HG02852 (cell line): ENCODE data around the gene ZNF92.
"Not testable (repeated sequence)": the region's sequence is repeated elsewhere in the genome, so short reads cannot be mapped to it uniquely, and the experiment has no call there.

Experiments used
- ATAC-seq: cut with Tn5 transposase; IDR thresholded peaks from one replicate; pipeline ENCODE4 v1.9.1; 2021; ENCODE audit warnings: mild to moderate bottlenecking, moderate library complexity; ENCODE audit not compliant: unreplicated experiment

Gene ZNF92

DNA sequence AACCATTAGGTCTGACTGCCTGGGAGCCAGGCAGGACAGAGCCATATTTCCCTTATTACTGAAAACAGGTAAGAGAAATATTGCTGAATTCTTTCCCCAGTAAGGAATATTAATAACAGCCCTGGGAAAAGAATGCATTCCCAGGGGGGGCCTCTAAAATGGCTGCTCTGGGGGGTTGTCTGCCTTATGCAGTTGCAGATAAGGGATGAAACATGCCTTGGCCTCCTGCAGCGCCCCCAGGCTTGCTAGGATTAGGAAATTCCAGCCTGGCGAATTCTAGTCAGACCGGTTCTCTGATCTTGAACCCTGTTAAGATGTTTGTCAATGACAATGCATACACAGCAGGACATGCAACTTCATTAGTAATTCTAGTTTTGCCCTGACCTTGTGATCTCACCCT lies 49.6 kb downstream of the ZNF92 start:
- not testable (repeated sequence) for ATAC-seq

DNA sequence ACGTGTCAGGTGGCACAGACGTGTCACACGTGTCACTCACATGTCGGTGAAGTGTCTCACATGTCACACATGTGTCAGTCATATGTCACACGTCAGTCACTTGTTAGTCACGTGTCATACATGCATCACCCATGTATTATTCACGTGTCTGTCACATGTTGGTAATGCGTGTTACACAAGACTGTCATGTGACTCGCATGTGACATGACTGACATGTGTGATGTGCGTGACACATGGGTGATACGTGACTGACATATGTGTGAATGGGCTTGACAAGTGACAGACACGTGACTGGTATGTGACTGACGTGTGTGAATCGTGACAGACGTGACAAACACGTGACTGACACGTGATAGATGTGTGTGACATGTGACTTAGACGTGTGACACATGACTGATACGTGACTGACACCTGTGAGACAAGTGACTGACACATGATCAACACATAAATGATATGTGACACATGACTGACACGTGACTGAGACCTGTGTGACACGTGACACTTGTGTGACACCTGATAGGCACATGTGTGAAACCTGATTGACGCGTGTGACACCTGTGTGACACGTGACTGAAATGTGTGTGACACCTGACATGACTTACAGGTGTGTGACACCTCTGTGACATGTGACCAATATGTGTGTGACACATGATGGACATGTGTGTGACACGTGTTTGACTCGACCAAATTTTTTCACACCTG lies 56.1 kb downstream of the ZNF92 start:
- no peak for ATAC-seq

GRCh38 chr7:65430344-65431186 lies 56.9 kb downstream of the ZNF92 start:
- no peak for ATAC-seq

DNA sequence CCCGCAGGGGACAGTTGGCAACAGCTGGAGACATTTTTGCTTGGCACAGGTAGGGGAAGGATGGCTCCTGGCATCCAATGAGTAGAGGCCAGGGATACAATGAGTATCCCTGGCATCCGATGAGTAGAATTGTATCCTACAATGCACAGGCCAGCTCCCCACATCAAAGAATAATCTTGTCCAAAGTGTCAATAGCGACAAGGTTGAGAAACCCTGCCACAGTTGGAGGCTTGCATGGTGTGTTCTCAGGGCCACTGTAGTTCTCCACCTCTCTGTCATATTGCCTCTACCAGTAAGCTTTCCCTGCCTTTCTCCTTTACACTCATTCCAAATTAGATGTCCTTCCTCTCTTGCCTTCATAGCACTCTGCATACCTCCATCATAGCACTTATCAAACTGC lies 60.7 kb downstream of the ZNF92 start:
- ATAC-seq: no peak

DNA sequence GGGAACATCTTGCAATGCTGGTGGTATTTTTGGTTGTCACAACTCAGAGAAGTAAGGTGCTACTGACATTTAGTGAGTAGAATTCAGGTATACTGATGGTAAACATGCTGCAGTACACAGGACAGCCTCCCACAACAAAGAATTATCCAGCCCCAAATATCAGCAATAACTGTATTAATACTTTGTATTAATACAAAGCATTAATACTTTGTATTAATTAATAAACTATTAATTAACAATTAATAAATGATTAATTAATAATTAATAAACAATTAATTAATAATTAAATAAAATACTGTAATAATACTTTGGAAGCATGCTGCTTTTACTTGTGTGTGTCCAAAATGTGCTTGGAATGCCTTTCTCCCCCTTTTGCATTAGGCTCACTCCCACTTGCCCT lies 62.5 kb downstream of the ZNF92 start:
- ATAC-seq: no peak

- no peak for ATAC-seq
These were observed 64.9 kb downstream of the ZNF92 start for GRCh38 chr7:65438598-65438997.

DNA sequence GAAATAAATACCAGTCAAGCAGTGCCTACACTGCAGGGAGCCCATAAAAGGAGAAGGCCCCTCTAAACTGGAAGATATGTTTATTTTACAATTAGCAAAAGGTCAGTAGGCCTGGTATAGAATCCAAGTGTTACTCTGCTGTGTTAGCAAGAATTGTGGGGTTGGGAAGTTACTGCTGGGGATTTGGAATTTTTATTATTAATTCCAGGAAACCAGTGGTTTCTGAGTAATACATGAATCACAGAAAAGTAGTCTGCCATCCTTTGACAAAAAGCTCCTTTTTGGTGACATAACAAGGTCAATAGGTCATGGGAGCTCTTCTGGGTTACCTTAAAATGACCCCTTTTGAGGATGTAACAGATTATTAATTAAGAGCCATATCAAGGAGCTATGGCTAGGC lies 67.4 kb downstream of the ZNF92 start:
- no peak for ATAC-seq

DNA sequence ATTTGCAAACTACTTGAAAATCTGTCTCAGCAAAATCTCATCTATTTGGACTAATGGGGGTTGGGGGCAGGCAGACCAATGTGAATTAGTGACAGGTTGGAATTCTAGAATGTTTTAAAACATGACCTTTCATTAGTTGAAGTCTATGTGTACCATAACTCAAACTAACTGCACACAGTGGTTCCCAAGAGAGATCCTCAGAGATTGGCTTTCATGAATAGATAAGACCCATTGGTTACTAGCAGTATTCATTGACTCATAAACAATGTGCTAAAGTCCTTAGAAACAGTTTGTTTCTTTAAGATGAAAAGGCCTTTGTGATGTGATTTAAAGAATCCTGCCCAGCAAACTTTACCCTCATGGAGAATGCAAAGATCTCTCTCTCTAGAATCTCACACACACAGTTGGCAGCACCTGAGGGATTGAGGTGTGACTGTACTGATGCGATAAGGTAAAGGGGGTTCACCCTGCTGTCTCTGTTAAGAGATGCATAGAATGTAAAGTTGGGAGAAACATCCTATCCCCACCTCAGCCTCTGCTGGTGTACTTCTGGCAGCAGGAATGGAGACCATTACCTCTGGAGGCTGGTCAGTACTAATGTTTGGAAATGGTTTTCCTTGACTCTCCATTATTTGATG lies 70.7 kb downstream of the ZNF92 start:
- no peak for ATAC-seq

DNA sequence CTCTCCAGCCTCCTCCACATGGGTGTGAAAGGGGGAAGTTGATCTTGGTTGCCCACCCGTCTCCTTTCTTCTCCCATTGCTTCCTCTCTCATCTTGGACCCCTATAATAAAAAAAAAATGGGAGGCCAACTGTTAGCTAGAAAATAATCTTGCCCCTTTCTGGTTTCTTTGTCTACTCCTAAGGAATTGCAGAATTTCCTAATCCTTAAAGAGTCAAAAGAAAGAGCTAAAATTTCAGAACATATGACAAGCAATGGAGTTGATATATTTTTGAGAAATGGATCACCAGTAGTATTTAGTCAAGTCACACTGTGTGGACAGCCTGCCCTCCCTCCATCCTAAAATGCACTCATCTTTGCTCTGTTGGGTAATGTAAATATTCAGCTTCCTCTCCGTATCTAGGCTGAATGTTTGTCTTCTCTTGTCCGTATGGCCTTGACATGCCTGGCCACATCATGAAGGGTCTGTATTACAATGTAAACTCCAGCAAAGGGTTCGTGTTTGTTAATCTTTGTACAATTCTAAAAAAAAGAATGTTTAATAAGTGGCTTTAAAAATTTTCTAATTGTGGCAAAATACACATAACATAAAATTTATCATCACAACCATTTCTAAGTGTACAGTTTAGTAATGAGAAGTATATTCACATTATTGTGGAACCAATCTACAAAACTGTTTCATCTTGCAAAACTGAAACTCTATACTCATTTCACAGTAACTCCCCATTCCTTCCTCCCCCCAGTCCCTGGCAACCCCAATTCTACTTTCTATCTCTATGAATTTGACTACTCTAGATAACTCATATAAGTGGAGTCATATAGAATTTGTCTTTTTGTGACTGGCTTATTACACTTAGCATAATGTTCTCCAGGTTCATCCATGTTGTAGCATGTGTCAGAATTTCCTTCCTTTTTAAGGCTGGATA lies 71.5 kb downstream of the ZNF92 start:
- no peak for ATAC-seq

DNA sequence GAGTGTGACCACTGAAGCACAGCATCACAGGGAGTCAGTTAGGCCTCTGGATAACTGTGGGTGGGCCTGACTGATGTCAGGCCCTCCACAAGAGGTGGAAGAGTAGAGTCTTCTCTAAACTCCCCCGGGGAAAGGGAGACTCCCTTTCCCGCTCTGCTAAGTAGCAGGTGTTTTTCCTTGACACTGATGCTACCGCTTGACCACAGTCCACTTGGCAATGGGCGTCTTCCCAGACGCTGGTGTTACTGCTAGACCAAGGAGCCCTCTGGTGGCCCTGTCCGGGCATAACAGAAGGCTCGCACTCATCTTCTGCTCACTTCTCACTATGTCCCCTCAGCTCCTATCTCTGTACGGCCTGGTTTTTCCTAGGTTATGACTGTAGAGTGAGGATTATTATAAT lies 73.4 kb downstream of the ZNF92 start:
- not testable (repeated sequence) for ATAC-seq

DNA sequence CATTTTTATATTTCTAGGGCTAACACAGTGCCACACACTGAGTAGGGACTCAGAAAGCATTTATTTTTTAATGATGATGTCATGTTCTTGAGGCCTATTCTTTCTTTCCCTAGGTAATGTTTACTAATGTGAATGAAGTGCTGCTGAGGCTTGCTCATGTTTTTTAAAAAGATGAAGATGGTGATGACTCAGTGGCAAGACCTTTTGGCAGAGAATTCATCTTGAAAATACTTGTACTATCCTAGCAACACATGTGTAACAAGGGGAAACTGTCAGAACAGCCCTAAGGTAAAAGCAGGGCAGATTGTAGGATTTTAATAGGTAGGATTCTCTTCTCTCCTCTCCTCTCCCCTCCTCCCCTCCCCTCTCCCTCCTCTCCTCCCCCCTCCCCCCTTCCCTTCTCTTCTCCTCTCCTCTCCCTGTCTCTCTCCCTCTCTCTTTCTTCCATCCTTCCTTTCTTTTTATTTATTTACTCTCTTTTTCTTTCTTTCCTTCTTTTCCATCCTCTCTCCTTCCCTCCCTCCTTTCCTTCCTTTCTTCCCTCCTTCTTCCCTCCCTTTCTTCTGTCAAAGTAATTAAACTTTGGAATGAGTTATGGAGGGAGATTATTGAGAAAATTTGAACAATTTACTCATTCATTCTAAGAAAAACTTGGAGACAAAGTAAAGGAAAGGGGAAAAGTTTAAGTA lies 75.3 kb downstream of the ZNF92 start:
- no peak for ATAC-seq

- no peak for ATAC-seq
These were observed 75.8 kb downstream of the ZNF92 start for GRCh38 chr7:65449505-65449852.
